Uterus (tissue), 2 donors: ENCODE results near the gene CAPN7.

Experiments
- POLR2A ChIP-seq, 2 donors: fragments of 450-650 bp; IDR thresholded peaks; one replicate each; pipeline ENCODE4 v1.6.1; 2016; ENCODE audit warnings: antibody characterized with exemption in 2 of 2, mild to moderate bottlenecking in 1 of 2, moderate library complexity in 1 of 2
- TF ChIP-seq, protein P1 (sequence below), 4 experiments: fragments of 200-600 bp in 2 of 4; fragments of 450-650 bp in 2 of 4; sonication (generic) in 2 of 4; IDR thresholded peaks; one replicate each; pipeline ENCODE4 v1.5.1; 2016 to 2019; ENCODE audit warnings: antibody characterized with exemption in 4 of 4, mild to moderate bottlenecking in 2 of 4, moderate library complexity in 1 of 4

DNA sequence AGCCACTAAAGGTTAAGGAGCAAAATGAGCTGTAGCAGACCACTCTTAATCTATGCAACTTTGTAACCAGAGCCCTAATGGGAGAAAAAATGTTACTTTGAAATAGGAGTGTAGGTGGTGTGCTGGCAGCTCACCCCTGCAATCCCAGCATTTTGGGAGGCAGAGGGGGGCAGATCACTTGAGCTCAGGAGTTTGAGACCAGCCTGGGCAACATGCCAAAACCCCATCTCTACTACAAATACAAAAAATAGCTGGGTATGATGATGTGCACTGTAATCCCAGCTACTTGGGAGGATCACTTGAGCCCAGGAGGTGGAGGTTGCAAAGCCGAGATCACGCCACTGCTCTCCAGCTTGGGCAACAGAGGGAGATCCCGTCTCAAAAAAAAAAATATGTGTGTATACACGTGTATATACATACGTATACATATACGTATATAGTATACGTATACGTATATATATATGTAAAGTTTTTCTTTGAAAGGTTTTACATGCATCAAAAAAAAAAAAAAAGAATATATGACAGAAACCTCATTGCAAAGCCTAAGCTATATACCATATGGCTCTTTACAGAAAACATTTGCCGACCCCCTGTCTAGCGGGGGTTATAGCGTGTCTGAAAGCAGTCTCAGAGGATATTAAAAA lies 15.7 kb downstream of the CAPN7 start:
- TF ChIP-seq, protein P1, sequence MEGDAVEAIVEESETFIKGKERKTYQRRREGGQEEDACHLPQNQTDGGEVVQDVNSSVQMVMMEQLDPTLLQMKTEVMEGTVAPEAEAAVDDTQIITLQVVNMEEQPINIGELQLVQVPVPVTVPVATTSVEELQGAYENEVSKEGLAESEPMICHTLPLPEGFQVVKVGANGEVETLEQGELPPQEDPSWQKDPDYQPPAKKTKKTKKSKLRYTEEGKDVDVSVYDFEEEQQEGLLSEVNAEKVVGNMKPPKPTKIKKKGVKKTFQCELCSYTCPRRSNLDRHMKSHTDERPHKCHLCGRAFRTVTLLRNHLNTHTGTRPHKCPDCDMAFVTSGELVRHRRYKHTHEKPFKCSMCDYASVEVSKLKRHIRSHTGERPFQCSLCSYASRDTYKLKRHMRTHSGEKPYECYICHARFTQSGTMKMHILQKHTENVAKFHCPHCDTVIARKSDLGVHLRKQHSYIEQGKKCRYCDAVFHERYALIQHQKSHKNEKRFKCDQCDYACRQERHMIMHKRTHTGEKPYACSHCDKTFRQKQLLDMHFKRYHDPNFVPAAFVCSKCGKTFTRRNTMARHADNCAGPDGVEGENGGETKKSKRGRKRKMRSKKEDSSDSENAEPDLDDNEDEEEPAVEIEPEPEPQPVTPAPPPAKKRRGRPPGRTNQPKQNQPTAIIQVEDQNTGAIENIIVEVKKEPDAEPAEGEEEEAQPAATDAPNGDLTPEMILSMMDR (IDR thresholded peaks at IDR 0.05), result no peak
- no peak for TF ChIP-seq POLR2A (IDR thresholded peaks at IDR 0.05)
